GM18909 (cell line): ENCODE data around the gene TSPOAP1.

Experiments used
- ATAC-seq: cut with Tn5 transposase; IDR thresholded peaks from one replicate; pipeline ENCODE4 v1.9.1; 2021; ENCODE audit warnings: mild to moderate bottlenecking; ENCODE audit not compliant: unreplicated experiment, poor library complexity

Gene TSPOAP1

GRCh38 chr17:58328195-58329034, at the start of gene TSPOAP1:
TSPOAP1 (minus strand) TSS chr17:58328795; CDS start chr17:58327920, 875 bp downstream.
- ATAC-seq, result peak; percentile 2

- no peak for ATAC-seq
Observed at GRCh38 chr17:58377661-58378060, 49.1 kb upstream of the TSPOAP1 start.

- no peak for ATAC-seq
Observed at GRCh38 chr17:58377093-58377601, 48.6 kb upstream of the TSPOAP1 start.

- no peak for ATAC-seq
Observed at GRCh38 chr17:58376472-58377000, 47.9 kb upstream of the TSPOAP1 start.

- ATAC-seq, result no peak
Observed at GRCh38 chr17:58375811-58376210, 47.2 kb upstream of the TSPOAP1 start.

GRCh38 chr17:58375256-58375655, 46.7 kb upstream of the TSPOAP1 start:
- no peak for ATAC-seq

- no peak for ATAC-seq
Observed at GRCh38 chr17:58373923-58374322, 45.3 kb upstream of the TSPOAP1 start.

GRCh38 chr17:58373003-58373402, 44.4 kb upstream of the TSPOAP1 start:
- ATAC-seq, result no peak

GRCh38 chr17:58371300-58371950, 42.8 kb upstream of the TSPOAP1 start:
- ATAC-seq, result no peak

- ATAC-seq, result no peak
Observed at GRCh38 chr17:58370716-58371115, 42.1 kb upstream of the TSPOAP1 start.

- ATAC-seq, result no peak
Observed at GRCh38 chr17:58370309-58370708, 41.7 kb upstream of the TSPOAP1 start.

GRCh38 chr17:58369214-58370031, 40.8 kb upstream of the TSPOAP1 start:
- ATAC-seq, result no peak

GRCh38 chr17:58368860-58369213, 40.2 kb upstream of the TSPOAP1 start:
- ATAC-seq, result no peak

- no peak for ATAC-seq
Observed at GRCh38 chr17:58367461-58367860, 38.9 kb upstream of the TSPOAP1 start.

- ATAC-seq, result no peak
Observed at GRCh38 chr17:58365980-58366595, 37.5 kb upstream of the TSPOAP1 start.

GRCh38 chr17:58365185-58365979, 36.8 kb upstream of the TSPOAP1 start:
- ATAC-seq, result no peak

GRCh38 chr17:58364270-58364942, 35.8 kb upstream of the TSPOAP1 start:
- no peak for ATAC-seq

- ATAC-seq, result no peak
Observed at GRCh38 chr17:58363457-58364185, 35.0 kb upstream of the TSPOAP1 start.
